ENCODE measurements around the gene SMAD7.

SMAD7 gene

GRCh38 chr18:48963586-48964470 lies 13.1 kb upstream of the SMAD7 start:
- peak; percentile 81 for DNase-seq
- no peak for TF ChIP-seq CTCF (IDR thresholded peaks at IDR 0.05; ENCODE audit: low read depth, low read length)
- no peaks in the 10 kb centered on the region for H3K9me3 ChIP-seq (ENCODE audit: severe bottlenecking)
- no peaks in the 10 kb centered on the region for H3K27me3 ChIP-seq (ENCODE audit: insufficient read depth, low read depth, severe bottlenecking)
- no peaks in the 10 kb centered on the region for H3K36me3 ChIP-seq
- H3K4me3 ChIP-seq (ENCODE audit: low read depth, low read length): no peak overlapping the region
- H3K27ac ChIP-seq: peak overlapping the region; percentile 36

GRCh38 chr18:48962994-48963561 lies 12.3 kb upstream of the SMAD7 start:
- Histone ChIP-seq H3K27me3 (ENCODE audit: insufficient read depth, low read depth, severe bottlenecking) (no peaks in the 10 kb centered on the region), H3K9me3 (ENCODE audit: severe bottlenecking) (no peaks in the 10 kb centered on the region), H3K27ac (peak overlapping the region; percentile 36), H3K36me3 (no peaks in the 10 kb centered on the region), H3K4me3 (ENCODE audit: low read depth, low read length) (no peak overlapping the region)
- 0 out of 2 replicates have a peak, but pooled peaks have one; percentile 35 for TF ChIP-seq CTCF (IDR thresholded peaks at IDR 0.05; ENCODE audit: low read depth, low read length)
- DNase-seq: no peak

- H3K27me3 ChIP-seq (ENCODE audit: insufficient read depth, low read depth, severe bottlenecking): no peaks in the 10 kb centered on the region
- TF ChIP-seq CTCF (IDR thresholded peaks at IDR 0.05; ENCODE audit: low read depth, low read length): no peak
- H3K4me3 ChIP-seq (ENCODE audit: low read depth, low read length): no peak overlapping the region
- DNase-seq: no peak
- peak overlapping the region; percentile 36; the same call in 1 of the 2 replicates for H3K27ac ChIP-seq
- no peaks in the 10 kb centered on the region for H3K9me3 ChIP-seq (ENCODE audit: severe bottlenecking)
- H3K36me3 ChIP-seq: no peaks in the 10 kb centered on the region
Measured at GRCh38 chr18:48962252-48962993, 11.7 kb upstream of the SMAD7 start.

- Histone ChIP-seq H3K4me3 (ENCODE audit: low read depth, low read length) (no peak overlapping the region), H3K36me3 (no peaks in the 10 kb centered on the region), H3K9me3 (ENCODE audit: severe bottlenecking) (no peaks in the 10 kb centered on the region), H3K27ac (no peak overlapping the region), H3K27me3 (ENCODE audit: insufficient read depth, low read depth, severe bottlenecking) (no peaks in the 10 kb centered on the region)
- no peak for DNase-seq
- TF ChIP-seq CTCF (IDR thresholded peaks at IDR 0.05; ENCODE audit: low read depth, low read length): no peak
Measured at GRCh38 chr18:48961547-48961946, 10.8 kb upstream of the SMAD7 start.

- TF ChIP-seq CTCF (IDR thresholded peaks at IDR 0.05; ENCODE audit: low read depth, low read length): no peak
- no peak overlapping the region for H3K27ac ChIP-seq
- no peak for DNase-seq
Measured at GRCh38 chr18:48959921-48960920, 9.5 kb upstream of the SMAD7 start.

More at GRCh38 chr18:48959921-48960920, 9.5 kb upstream of the SMAD7 start:
- H3K36me3 ChIP-seq: no peaks in the 10 kb centered on the region
- no peaks in the 10 kb centered on the region for H3K9me3 ChIP-seq (ENCODE audit: severe bottlenecking)
- no peak overlapping the region for H3K4me3 ChIP-seq (ENCODE audit: low read depth, low read length)
- H3K27me3 ChIP-seq (ENCODE audit: insufficient read depth, low read depth, severe bottlenecking): no peaks in the 10 kb centered on the region

Data from WERI-Rb-1 (cell line).